GM10847 (cell line): ENCODE data around the gene CYFIP2.

Source experiments
- POLR2A ChIP-seq: IDR thresholded peaks from 2 replicates; pipeline ENCODE4 v1.6.1; 2011; ENCODE audit not compliant: insufficient read length; ENCODE audit errors: extremely low read depth

The CYFIP2 gene

DNA sequence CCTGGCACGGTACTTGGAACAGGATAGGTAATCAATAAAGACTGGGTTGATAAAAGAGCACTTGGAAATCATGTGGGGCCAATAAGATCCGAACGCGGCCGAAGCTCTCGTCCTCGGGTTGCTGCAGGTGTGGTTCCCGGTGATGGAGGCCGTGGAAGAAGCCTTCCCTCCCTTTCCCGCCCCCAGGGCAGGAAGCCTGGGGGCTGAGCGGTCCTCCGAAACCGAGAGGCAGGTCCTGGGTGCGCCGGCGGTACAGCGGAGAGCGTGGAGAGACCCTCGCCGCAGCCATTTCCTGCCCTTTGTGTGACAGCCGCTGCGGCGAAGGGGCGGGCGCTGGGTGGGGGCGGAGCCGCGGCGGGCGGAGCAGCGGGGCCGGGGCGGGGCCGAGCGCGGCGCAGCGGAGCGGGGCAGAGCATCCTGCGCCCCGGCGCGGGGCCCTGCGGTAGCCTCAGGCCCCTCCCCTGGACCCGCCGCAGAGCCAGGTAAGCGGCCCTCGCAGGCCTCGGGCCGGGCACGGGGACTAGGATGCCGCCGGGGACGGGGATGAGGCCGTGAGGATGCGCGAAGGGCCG lies at the start of gene CYFIP2:
TSS of gene CYFIP2 (plus strand) at position 410 of the 572 bp plus-strand sequence. CDS start 19,239 bp downstream, outside the sequence.
- peak; percentile 51 for TF ChIP-seq POLR2A

- no peak for TF ChIP-seq POLR2A
These were observed 49.4 kb upstream of the CYFIP2 start for GRCh38 chr5:157216391-157217142.

GRCh38 chr5:157217289-157218024 lies 48.5 kb upstream of the CYFIP2 start:
- TF ChIP-seq POLR2A: no peak

- no peak for TF ChIP-seq POLR2A
These were observed 46.2 kb upstream of the CYFIP2 start for GRCh38 chr5:157219491-157220271.

DNA sequence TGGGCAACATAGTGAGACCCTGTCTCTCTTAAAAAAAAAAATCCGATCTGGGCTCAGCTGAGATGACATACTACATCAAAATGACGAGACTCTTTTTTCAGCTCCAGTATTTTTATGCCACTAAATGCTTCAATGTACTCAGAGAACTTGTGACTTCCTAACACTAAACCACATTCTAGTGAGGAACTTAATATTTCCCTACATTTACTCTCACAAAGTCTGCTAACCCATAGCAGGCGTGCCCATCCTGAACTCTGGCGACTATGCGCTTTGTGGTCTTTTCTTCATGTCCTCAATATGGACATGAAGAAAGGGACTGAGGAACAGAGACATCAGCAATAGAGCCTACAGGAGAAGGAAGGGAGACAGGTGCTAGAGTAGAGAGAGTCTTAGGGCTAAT lies 44.0 kb upstream of the CYFIP2 start:
- TF ChIP-seq POLR2A: no peak

DNA sequence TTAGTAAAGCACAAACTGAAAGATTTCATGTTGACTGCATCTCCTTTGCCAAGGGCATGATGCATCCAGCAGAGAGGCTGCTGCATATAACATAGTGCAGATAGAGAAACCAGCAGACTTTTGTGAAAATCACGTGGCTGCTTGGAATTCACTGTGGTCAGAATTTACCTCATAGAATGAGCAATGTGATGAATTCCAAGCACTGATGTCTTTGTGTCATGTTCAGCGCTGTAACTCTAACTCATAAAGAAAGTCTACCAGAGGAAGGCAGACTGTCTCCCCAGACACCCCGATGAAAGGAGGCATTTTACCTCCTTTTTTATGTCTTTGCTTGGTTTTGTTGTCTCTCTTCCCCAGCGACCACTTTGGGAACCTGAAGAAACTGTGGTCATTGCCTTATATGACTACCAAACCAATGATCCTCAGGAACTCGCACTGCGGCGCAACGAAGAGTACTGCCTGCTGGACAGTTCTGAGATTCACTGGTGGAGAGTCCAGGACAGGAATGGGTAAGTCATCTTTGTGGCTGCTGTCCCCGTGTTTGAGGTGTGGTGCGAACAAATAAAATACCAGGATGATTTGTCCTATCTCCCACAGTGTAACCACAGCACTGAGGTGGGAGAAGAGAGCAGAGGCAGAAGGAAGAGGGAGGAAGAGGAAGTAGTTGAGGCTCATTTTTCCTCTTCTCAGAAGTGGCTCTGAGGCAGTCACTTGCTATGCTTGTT lies 43.3 kb upstream of the CYFIP2 start:
- no peak for TF ChIP-seq POLR2A

DNA sequence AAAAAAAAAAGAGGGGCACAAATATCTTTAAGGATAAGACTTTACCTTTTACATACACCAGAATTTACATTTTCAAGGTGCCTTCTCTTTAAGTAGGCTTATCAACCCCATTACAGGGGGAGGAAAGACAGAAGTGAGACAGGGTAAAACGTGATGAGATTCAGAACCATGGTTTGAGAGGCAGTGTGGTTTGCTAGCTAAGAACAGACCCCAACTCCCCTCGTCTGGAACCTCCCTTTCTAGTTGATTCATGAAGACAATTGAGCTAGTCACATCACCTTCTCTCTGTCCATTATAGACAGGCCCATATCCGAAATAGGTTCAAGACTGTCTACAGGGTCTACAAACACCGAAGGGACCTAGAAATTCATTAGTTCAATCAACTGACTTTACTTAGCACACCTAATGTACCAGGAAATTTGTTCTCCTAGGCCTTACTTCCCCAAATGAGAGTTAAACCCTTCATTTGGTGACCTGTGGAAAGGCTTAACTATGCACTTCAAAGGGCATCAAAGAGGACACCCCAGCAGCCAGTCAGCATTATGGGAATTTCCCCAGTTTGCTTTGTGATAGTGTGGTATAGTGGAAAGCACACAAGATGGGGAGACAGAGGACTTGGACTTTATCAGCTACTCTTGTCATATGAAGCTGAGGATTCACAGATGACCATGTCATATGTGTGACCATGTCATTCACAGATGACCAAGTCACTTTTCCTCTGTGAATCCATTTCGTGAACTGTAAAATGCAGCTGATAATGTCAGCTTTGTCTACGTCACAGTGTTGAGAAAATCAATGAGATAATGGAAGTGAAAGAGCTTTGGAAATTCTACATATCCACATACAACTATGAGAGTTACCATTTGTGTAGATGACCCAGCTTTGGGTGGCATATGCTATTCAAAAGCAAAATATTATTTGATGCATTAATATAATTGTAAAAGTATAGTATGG lies 40.2 kb upstream of the CYFIP2 start:
- TF ChIP-seq POLR2A: no peak

- TF ChIP-seq POLR2A: no peak
These were observed 35.3 kb upstream of the CYFIP2 start for GRCh38 chr5:157230610-157231009.

GRCh38 chr5:157232706-157233105 lies 33.2 kb upstream of the CYFIP2 start:
- no peak for TF ChIP-seq POLR2A

DNA sequence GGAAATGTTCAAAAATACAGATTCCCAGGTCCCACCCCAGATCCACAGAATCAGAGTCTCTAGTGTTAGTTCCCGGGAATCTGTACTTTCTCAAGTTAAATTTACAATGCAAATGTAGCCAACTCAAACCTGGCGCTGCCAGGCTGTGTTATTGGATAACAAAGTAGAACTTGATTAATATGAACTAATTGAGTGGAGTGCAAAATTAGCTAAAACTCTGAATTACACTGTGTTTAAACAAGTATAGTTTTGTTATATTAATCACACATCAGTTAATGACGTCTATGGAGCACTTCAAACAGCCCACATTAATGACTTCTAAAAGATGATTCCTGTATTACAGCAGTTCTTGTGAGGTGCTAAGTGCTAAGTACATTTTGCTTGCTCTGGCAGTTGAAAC lies 32.4 kb upstream of the CYFIP2 start:
- TF ChIP-seq POLR2A: no peak

DNA sequence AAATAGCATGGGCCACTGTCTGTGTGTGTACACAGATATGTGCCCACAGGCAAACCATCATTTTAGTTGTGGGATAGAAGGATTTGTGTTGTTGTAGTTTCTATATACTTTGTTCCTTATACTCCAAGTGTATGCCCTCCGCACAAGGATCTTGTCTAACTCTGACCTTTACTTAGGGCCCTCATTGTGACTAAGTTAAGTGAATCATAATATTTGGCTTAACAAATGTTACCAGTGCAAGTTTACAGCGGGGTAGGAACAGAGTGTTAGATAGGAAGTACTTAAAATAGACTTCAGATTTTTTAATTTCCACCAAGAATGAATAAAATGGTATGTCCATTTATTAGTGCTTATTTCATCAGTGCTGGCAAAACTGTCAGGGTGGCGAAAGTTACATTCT lies 29.5 kb upstream of the CYFIP2 start:
- no peak for TF ChIP-seq POLR2A

DNA sequence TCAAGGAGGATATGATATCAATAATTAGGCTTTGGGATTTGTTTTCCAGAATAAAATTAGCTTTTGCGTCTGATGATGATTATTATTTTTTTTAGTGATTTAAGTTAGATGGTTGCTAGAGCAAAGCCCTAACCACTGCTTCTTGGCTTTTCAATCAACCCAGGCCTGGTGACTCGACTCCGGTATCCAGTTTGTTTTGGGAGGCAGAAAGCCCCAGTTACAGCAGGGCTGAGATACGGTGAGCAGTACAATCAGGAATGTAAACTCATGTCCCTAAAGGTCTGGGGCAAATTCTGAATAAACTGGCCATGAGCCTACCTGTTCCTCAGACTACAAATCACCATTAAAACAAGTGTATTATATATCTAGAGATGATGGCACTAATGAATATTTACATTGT lies 24.4 kb upstream of the CYFIP2 start:
- no peak for TF ChIP-seq POLR2A

- no peak for TF ChIP-seq POLR2A
These were observed 20.4 kb upstream of the CYFIP2 start for GRCh38 chr5:157245476-157245875.

DNA sequence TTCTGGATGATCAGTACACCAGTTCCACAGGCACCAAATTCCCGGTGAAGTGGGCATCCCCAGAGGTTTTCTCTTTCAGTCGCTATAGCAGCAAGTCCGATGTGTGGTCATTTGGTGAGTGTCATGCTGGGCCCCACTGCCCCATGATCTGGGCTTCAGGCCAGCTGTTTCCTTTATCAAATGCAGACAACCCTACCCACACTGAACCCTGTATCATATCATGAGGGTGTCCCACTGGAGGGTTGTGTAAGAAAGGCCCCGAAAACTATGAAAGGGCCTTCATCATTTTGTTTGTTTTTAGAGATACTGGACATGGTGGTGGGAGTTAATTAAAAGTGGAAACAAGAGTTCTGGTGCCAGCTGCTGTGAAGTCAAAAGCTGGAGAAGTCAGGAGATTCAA lies 20.0 kb upstream of the CYFIP2 start:
- TF ChIP-seq POLR2A: no peak

GRCh38 chr5:157247267-157247666 lies 18.7 kb upstream of the CYFIP2 start:
- TF ChIP-seq POLR2A: no peak
